ENCODE results near the gene CAST.

DNA sequence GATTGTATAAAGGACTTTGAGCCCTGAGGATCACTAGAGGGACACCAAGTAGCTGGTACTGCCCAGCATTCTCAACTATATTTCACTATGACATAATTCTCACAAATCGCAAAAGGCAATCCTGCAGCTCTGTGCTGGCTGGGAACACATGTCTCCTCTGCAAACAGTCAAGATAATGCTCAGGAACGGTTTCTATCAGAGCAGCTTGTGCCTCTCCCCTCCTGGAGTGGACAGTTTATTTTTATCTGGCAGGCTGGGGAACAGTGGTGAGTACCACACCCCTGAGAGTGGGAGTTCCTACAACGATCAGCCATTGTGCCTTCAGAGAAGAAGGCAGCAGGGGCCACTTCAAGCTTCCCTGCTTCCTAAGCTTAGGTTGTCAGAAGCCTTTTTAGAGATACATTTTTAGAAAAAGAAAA is 79.7 kb downstream of the CAST start:
- no peak for TF ChIP-seq RBAK (tag by site-specific recombination; IDR thresholded peaks at IDR 0.05)
- TF ChIP-seq, protein P1, sequence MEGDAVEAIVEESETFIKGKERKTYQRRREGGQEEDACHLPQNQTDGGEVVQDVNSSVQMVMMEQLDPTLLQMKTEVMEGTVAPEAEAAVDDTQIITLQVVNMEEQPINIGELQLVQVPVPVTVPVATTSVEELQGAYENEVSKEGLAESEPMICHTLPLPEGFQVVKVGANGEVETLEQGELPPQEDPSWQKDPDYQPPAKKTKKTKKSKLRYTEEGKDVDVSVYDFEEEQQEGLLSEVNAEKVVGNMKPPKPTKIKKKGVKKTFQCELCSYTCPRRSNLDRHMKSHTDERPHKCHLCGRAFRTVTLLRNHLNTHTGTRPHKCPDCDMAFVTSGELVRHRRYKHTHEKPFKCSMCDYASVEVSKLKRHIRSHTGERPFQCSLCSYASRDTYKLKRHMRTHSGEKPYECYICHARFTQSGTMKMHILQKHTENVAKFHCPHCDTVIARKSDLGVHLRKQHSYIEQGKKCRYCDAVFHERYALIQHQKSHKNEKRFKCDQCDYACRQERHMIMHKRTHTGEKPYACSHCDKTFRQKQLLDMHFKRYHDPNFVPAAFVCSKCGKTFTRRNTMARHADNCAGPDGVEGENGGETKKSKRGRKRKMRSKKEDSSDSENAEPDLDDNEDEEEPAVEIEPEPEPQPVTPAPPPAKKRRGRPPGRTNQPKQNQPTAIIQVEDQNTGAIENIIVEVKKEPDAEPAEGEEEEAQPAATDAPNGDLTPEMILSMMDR (tag by site-specific recombination; IDR thresholded peaks at IDR 0.05), result no peak

All from HEK293 (cell line).